ENCODE data around the gene SLC66A3.

Gene SLC66A3

DNA sequence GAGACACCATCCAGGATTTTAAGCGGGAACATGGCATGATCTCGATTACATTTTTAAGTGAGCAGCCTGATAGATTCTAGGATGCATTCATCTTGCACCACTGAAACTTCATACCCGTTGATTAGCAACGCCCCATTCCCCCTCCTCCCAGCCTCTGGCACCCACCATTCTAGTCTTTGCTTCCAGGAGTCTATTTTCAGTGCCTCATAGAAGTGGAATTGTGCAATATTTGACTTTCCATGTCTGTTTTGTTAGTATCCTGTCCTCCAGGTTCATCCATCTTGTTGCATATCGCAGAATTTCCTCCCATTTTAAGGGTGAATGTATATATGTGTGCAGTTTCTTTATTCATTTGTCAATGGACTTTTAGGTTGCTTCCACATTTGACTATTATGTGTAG is 20.9 kb upstream of the SLC66A3 start:
- no peak for DNase-seq (ENCODE audit: low read depth, low spot score)

DNA sequence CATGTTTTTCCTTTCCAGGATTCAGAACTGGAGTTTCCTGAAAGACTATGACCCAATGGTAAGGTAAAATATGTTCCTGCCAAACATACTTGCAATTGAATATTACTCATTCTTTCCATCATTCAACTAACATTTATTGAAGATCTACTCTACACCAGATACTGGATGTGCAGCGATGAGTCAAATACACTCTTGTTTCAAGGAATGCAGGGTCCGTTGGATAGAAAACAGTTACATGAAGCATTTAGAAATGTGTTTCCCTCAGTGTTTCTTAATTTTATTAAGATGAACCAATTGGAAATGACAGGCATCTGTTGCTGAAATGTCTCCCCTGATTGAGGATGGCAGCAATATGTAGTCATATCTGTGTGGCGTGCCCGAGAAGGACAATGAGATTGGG is 14.8 kb upstream of the SLC66A3 start:
- no peak for DNase-seq (ENCODE audit: low read depth, low spot score)

DNA sequence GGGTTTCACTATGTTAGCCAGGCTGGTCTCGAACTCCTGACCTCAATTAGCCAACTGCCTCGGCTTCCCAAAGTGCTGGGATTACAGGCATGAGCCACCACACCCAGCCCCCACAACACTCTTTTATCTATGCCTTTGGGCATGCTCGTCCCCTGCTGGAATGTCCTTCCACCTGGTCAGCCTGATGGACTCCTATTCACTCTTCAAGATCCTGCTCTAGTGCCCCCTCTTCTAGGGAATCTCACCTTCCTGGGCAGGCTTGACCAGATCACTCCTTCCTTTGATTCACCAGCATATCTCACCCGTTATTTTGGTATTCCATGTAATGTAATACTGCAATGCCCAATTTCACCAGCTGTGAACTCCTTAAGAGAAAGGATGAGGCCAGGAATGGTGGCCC is 13.9 kb upstream of the SLC66A3 start:
- DNase-seq (ENCODE audit: low read depth, low spot score): no peak

DNA sequence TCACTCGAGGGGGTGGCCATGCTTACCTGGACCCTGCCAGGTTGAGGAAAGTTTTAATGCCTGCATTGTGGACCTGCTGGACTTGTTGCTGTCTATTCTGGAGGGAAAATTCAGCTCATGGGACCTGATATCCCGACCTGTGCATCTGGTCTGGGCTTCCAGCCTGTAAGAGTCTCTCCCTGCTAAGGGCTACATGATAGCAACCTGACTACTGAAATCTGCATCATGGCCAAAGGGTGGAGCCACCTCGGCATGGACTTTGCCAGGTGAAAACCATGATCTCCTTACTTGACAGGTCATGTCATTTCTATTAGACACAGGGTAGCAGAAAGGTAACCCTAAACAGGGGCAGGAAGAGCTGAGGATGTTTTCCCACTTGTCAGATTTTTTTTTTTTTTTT is 12.9 kb upstream of the SLC66A3 start:
- DNase-seq (ENCODE audit: low read depth, low spot score): no peak

DNA sequence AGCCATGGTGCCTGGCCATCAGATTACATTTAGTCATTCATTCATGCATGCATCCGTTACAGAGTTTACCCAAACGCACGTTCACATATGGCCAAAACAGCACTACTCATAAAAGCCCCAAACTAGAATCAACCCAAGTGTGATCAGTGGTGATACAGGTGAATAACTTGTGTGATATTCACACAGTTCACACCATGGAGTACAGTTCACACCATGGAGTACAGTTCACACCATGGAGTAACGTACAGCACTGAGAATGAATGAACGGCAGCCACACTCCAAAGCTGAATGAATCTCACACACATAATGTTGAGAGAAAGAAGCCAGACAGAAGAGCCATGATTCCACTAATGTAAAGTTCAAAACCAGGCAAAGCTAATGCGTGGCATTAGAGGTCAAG is 12.3 kb upstream of the SLC66A3 start:
- no peak for DNase-seq (ENCODE audit: low read depth, low spot score)

DNA sequence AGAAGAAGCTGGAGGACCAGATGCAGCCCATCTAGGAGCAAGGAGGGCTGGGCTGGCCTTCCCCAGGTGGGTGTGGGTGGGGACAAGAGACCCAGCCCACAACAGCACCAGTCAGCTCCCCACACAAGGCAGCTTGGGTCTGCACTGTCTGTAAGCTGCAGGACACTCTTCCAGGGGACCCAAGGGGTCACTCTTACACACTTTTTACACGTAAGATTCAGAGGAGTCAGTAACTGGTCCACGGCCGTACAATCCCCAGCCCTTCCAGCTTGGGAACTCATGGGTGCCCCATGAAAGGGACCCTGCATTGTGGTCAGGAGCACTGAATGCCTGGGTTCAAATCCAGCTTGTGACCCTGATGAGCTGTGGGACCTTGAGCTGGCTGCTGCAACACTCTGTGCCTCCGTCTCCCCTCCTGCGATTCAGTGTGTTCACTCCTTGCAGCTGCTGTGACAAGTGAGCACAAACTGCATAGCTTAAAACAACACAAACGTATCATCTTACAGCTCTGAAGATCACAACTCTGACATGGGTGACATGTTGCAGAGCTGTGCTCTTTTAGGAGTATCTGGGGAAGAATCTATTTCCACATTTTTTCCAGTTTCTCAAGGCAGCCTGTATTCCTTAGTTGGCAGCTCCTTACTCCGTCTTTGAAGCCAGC is 11.1 kb upstream of the SLC66A3 start:
- DNase-seq (ENCODE audit: low read depth, low spot score): no peak

DNA sequence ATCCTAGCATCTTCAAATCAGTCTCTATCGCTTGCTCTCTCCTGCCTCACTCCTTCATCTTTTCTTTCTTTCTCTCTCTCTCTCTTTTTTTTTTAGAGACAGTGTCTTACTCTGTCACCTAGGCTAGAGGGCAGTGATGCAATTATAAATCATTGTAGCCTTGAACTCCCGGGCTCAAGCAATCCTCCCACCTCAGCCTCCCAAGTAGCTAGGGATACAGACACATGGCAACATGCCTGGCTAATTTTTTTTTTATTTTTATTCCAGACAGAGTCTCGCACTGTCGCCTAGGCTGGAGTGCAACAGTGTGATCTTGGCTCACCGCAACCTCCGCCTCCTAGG is 10.6 kb upstream of the SLC66A3 start:
- DNase-seq (ENCODE audit: low read depth, low spot score): no peak

DNA sequence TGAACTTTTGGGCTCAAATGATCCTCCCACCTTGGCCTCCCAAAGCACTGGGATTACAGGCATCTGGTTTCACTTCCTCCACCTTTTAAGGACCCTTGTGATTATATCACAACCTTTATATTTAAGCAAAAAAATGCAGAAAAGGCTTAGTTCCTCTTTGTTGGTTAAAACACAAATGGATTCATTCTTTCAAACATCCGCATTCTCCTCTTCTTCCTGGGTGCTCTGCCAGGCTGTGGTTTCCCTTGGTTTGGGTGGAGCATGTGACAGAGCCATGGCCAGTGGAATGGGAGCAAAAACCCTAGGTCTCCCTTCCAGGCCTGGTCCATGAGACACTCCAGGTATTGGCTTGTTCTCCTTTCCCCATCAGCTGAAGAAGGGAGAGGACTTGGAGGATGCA is 9.9 kb upstream of the SLC66A3 start:
- DNase-seq (ENCODE audit: low read depth, low spot score): no peak

DNA sequence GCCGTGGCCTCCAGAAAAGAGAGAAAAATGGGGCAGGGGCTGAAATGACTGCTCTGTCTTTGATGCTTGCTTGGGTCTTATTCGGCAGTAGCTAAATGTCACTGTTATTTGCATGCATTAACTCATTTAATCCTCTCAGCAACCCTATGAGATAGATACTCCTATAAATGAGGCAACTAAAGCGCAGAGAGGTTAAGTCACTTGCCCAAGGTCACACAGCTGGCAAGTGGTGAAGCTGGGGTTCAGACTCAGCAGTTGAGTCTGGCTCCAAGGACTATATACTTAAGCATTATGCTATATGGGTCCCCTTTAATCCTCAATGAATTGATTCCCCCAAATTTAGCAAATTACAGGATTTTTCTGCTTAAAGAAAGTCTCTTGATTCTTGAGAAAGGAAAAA is 9.2 kb upstream of the SLC66A3 start:
- no peak for DNase-seq (ENCODE audit: low read depth, low spot score)

DNA sequence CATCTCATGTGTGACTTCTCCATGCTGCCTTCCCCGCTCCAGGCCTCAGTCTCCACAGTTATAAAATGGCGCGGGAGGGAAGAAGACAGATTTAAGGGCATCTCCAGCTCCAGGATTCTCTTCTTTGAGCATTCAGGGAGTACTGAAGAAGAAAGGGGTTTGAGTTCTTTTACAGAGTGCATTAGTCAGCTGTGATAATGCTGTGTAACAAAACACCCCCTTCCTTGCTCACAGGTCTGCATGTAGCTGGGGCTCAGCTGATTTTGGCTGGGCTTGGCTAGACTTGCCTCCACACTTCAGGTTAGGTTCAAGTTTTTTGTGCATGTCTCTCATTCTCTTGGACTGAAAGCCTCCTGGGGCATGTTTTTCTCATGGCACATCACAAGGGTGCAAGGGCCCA is 8.0 kb upstream of the SLC66A3 start:
- no peak for DNase-seq (ENCODE audit: low read depth, low spot score)

DNA sequence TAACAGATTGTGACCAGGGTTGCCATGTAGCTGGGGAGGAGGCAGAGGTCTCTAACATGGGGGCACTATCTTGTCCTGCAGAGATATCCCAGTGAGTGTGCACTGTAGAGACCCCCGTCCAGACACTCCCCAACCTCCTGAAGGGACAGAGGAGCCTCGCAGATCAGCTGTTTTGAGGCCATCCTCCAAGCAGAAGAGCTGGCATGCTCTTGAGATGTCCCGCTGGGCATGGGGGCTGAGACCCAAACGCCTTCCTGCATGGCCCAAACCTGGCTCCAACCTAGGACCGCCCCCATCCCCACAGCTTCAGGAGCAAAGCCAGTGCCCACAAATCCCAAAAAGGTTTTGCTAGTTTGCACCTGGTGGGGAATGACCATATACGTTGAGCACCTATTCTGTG is 2.7 kb upstream of the SLC66A3 start:
- DNase-seq (ENCODE audit: low read depth, low spot score): no peak

DNA sequence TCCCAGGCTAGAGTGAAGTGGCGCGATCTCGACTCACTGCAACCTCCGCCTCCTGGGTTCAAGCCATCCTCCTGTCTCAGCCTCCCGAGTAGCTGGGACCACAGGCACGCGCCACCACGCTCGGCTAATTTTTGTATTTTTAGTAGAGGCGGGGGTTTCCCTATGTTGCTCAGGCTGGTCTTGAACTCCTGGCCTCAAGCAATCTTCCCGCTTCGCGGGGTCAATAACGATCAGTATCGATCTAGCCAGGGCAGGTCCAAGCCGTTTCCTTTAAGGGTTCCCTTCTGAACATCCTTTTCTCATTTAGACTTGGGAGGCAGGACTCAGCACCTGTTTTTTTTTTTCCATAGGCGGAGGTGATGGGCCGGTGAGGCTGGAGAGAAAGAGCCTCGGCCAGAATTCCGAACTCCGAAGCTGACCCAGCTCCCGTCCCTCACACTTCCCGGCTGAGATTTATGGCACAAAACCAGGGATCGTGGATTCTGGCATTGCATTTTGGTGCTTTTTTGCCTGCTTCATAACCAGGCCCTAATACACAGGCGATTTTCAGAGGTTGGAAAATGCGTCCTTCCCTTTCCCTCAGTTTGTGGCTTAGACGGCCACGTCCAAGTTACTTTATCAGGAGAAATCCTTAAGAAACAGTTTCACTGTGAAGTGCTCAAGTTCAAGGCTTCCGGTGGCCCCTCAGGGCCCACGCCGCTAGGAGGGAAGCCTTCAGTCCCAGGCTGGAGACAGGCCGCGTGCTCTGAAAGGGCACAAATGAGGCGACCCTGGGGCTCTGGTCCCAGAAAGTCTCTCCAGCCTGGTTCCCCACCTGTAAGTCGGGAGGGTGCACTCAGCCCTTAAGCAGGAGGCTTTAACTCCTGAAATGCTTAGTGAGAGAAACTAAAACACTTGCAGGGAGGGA is 998 bp upstream of the SLC66A3 start:
- DNase-seq (ENCODE audit: low read depth, low spot score): no peak

DNA sequence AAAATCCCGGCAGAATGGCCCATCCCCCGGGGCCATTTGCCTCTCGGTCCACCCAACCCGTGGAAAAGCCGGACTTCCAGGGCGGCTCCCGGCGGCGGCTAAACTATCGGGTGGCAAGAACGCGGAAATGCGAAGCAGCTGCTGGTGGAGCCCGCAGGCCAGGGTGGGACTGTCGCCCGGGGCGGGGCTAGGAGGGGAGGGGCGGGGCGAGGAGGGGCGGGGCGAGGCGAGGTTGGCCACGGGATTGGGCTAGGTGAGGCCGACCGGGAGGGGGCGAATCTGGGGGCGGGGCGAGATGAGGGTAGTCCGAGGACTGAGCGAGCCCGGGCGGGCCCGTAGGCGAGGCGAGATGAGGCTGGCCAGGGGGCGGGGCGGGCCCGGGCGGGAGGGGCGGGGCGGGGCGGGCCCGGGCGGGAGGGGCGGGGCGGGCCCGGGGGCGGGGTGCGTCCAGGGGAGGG is 315 bp upstream of the SLC66A3 start:
- peak; percentile 89 for DNase-seq (ENCODE audit: low read depth, low spot score)

DNA sequence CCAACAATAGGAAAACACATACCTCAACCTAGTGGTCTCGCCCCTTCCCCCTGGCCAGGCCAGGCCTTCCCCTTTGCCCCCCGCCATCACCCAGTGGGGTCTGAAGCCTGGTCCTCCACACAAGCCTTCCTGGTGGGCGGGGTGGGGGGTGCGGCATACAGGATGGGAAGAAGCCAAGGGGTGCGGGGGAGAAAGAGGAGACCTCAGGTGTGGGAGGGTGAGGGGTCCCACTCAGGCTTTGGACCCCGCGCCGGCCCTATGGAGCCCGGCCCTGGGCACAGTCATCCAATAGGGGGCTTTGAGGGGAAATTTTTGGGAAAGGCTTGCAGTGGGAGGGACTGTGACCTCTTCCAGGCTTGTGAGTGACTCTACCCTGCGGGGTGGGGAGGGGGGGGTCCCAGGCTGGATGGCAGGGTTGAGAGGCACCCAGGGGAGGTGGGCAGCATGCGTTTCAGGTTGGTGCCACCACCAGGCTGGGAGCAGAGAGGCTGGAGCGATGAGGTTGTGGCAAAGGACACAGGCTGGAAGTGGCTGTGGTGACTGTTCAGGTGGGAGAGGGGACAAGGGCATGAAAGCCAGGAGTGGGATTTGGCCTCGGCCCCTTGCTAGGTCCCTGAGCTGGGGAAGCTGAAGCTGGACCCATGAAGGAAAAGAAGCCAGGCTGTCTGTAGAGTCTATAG is 1.3 kb downstream of the SLC66A3 start:
- DNase-seq (ENCODE audit: low read depth, low spot score): no peak

DNA sequence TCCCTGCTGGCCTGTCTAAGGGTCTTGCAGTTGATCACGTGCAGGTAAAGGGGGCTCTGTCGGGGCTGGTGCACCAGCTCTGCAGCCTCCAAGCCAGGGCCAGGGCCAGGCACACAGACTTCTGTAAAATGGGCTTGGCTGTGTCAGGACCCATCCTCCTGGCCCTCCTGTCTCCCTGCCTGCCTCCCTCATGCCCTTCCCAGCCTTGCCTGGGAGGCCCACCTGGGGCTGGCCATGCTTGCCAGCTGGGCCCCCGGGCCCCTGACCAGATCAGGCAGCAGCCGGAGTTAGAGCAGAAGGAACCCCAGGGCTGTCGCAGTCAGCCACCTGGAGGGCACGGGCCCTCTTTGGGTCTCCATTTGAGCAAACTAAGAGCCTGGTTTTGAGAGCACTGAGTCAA is 2.0 kb downstream of the SLC66A3 start:
- no peak for DNase-seq (ENCODE audit: low read depth, low spot score)

DNA sequence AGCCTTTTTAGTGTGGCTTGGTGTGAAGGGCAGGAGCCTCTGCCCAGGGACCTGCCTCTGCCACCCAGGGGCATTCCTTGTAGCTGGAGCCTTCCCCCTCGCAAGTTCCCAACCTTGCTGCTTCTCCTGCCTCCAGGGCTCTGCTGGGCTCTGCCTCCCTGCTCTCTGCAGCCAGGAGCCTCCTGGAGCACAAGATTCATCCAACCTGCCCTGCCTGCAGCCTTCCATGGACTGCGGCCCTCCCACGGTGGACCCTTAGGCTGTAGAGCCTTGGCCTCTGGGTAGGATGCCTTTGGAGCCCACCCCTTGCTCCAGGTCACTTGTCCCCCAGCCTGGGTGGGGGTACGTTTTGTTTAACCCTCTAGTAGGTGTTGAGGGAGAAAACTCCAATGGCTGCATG is 2.5 kb downstream of the SLC66A3 start:
- DNase-seq (ENCODE audit: low read depth, low spot score): no peak

DNA sequence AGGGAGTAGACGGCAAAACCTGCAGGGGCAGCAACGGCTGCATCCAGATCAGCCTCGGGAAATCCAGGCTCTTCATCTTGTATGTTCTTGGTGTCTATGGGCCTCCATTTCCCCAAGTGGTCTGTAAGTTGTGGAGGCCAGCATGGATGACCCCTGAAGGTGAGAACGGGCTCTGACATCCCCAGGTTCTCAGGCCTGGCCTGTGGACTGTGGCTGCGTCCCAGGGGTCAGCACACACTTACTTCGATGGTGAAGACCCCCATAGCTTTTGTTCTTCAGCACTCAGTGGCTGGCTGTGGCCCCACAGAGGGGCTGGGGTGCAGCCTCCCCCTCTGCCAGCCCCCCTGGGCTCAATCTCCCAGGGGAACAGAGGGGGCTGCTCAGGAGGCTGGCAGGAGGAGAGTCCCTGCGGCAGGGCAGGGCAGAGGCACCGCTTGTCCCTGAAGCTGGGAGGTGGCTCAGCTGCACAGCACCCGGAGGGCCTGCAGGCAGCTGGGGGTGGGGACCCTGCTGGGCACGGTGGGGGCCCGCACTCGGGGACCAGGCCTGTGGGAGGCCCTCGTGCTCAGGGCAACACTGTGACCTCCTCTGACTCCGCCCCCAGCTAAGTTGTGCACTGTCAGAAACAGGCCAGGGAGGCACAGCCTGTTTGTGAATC is 3.8 kb downstream of the SLC66A3 start:
- DNase-seq (ENCODE audit: low read depth, low spot score): no peak

DNA sequence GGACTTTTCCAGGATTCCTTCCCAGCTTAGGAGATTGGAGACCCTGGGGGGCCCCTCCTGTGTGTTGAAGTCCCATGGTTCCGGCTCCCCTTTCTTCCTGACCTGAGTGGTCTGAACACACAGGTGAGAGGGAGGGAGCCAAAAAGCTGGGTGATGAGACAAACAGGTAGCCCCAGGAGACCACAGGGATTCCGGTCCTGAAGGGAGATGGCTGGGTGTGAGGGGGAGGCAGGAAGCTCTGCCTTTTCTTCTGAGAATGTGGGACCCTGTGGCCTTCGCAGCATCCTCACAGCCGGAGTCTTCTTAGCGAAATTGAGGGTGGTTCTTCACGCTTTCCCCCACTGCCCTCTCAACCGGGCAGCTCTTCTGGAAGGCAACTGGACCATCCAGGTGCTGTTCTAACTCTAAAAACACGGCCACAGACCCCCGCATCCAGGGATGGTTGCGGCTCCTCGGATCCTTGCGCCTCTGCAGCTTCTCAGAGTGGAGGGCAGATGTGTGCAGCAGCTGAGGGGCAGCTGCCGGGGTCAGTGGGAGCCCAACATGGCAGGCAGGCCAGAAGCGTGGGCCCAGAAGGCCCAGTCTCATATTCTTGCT is 4.4 kb downstream of the SLC66A3 start:
- DNase-seq (ENCODE audit: low read depth, low spot score): no peak

DNA sequence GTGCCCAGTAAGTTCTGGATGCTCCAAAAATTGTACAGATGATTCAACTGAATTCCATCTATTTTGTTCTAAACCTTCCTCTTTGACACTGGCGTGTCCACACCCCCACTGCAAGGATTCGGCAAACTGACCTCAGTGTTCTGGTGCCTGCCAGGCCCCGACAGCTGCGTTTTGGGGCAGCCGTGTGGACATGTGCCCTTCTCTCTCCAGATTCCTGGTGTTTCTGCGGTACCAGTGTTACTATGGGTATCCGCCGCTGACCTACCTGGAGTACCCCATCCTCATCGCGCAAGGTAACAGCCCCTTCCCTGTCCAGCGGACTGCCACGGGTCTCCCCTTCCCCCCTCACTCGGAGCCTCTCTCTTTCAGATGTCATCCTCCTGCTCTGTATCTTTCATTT is 5.0 kb downstream of the SLC66A3 start:
- no peak for DNase-seq (ENCODE audit: low read depth, low spot score)

DNA sequence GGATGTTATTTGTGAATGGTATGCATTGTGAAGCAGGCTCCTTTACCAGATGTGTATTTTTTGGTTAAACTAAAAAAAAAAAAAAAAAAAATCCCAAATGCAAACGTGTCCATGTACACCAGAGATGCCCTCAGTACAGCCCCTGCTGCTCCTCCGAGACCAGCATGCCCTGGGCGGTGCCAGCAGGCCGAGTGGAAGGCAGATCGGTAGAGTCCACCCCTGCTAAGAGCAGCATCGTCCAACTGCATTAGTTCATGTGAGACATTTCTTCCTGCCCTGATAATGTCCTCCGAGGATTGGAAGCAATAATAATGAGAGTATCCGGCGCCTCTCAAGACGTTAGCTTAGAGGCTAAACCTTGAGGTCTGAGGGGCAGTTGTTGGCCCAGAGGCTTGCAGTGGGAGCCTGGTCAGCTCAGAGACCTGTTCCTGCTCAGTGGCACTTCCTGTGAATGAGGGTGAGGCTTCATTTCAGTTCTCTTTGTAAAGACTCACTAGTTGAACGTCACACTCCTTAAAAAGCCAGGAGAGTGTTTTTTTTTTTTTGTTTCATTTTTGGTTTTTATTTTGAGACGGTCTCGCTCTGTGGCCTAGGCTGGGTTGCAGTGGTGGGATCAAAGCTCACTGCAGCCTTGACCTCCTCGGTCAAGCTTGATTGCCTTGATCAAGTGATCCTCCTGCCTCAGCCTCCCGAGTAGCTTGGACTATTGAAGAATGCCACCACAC is 5.6 kb downstream of the SLC66A3 start:
- DNase-seq (ENCODE audit: low read depth, low spot score): no peak

DNA sequence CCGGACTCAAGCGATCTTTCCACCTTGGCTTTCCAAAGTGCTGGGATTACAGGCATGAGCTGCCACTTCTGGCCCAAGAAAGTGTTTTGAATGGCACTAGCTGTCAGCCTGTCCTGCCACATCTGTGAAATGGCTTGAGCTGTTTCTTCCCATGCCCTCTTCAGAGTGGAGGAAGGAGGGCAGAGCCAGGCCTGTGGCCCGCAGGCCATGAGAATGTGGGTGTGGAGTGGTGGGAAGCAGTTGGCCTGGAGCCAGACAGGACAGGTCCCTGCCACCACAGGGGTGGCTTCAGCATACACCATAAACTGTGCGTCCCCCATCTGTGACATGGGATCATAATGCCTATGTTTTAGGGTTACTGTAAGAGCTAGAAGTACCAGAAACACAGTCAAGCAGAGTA is 6.5 kb downstream of the SLC66A3 start:
- DNase-seq (ENCODE audit: low read depth, low spot score): no peak
